Limb (tissue), 2 donors: ENCODE results near the gene POGZ.

Source experiments
- DNase-seq, 2 donors: peaks; one replicate each; pipeline ENCODE4 v3.0.0-alpha.2; 2016; ENCODE audit errors: extremely low spot score in 2 of 2

POGZ gene

DNA sequence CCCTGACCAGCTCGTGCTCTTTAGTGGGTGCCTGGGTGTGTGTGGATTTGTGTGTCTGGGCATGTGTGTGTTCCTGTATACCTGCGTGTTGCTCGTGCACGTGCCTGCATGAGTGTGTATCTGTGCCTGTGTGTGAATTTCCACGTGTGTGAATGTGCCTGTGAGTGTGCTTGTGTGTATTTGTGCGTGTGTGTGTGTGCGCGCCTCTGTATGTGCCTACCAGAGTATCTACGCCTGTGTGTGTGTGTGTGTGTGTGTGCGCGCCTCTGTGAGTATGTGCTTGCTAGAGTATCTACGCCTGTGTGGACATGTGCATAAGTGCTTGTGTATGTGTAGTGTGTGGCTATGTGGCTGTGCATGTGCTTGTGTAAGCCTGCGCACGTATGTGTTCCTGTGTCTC is 86.1 kb downstream of the POGZ start:
- DNase-seq: no peak

GRCh38 chr1:151372058-151372934 is 87.0 kb downstream of the POGZ start, which contains the start of gene SELENBP1:
Gene SELENBP1 (minus strand): TSS chr1:151372705. CDS start chr1:151372641, 64 bp downstream.
- DNase-seq: peak; percentile 70 to 83

DNA sequence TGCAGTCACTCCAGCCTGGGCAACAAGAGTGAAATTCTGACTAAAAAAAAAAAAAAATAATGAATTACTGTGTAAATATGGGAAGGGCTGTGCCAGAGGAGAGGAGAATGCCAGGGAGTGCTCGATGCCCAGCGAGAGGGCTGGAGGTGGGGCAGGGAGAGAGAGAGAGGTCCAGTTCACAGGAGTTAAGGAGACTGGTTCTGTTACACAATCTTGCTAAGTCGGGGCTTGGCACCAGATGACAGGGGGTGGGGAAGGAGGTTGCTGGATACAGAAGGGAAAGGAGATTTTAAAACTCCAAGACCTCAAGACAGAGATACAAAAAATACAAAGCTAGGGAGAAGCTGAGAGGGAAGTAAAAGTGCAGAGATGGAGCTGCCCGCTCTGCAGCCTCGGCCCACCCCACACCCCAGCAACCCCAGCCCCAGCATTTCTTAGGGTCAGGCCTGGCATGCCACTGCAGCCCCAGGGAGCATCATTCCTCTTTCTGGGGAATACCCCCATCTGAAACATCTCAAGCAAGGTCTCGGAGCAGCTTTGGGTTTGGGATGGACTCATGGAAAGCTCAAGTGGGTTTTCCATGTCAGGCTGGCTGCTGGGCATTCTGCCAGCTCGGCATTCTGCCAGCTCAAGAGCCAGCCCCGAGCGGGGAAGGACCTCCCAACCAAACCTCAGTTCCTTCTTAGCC is 87.8 kb downstream of the POGZ start:
- DNase-seq: peak; percentile 73 to 79

- no peak for DNase-seq
Observed at GRCh38 chr1:151370211-151370911, 88.9 kb downstream of the POGZ start.

GRCh38 chr1:151369621-151370048 is 89.7 kb downstream of the POGZ start:
- no peak for DNase-seq

DNA sequence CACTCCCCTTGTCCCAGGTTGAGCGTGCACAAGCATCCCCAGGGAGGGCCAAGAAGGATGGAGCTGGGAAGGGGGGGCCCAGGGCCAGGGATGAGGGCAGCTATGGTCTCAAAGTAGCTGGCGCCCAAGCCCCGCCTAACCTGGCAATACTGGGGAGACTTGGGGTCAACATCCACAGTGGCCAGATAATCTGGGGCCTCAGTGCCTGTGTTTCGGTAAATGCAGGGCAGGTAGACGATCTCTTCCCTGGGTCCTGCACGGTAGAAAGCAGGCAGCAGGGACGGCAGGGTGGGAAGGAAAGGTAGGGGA is 90.0 kb downstream of the POGZ start:
- DNase-seq: no peak

DNA sequence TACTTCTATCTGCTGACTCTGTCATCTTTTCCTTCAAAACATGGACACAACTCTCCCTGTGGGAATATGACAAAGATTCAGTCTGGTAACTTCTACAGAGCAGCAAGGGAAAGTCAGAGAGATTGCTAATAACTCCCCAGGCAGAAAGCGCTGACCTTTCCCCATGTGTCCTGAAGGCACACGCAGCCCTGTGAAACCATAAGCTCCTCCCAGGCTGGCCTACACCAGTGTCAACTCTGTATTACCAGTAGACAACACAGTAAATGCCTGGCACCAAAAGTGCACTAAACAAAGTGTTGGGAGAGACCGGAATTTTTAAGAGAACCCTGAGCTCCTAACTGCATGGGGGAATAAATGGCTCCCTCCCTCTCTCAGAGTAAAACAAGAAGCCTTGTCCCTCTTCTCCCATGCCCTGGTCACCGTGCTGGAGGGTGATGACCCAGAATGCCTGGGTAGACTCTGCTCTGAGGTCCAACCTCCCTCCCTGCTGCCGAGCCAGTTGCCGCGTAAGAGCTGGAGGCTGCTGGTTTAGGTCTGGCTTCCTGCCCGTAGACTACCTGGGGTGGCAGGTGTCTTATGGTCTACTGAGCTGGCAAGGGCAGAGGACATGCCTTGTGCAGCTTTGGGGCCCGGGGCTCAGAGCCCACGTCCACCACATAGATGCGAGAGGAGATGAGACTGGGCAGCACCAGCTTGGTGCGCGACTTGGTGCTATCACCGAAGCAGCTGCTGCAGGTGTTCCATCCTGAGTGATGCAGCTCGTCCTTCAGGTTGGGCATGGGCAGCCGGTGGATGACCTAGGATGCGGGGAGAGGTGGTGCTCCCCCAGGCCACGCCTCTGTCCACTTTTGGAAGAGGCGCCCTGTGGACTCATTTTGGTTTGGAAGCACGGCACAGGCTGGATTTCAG is 90.6 kb downstream of the POGZ start:
- no peak for DNase-seq

- no peak for DNase-seq
Observed at GRCh38 chr1:151367658-151368392, 91.5 kb downstream of the POGZ start.

DNA sequence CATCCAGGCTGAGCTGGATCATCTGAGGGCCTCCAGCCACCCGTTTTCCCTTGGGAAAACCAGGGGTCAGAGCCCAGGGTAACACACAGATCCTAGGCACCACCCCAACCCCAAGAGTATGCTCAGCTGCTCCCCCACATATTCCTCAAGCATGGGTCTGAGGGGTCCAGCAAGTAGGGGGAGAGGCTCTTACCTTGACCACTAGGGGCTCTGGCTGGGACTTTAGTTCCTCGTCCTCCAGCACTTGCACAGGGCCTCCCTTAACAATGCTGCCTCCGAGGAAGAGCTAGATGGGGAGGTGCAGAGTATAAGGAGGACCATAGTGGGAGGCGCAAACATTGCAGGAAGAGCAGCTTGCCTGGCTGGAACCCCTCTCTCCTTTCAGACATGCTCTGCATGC is 94.3 kb downstream of the POGZ start:
- no peak for DNase-seq

GRCh38 chr1:151362308-151363155 is 96.8 kb downstream of the POGZ start:
- DNase-seq: no peak

DNA sequence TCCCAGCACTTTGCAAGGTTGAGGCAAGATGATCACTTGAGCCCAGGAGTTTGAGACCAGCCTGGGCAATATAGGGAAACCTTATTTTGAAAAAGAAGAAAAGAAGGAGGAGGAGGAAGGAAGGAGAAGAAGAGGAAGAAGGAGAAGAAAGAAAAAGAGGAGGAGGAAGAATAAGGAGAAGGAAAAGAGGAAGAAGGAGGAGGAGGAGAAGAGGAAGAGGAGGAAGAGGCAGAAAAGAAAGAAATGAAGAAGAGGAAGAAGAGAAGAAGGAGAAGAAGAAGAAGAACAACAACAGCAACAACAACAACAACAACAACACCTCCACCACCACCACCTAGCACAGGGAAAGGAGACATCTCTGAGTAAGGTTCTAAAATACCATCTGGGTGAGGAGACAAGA is 97.4 kb downstream of the POGZ start:
- DNase-seq: no peak

DNA sequence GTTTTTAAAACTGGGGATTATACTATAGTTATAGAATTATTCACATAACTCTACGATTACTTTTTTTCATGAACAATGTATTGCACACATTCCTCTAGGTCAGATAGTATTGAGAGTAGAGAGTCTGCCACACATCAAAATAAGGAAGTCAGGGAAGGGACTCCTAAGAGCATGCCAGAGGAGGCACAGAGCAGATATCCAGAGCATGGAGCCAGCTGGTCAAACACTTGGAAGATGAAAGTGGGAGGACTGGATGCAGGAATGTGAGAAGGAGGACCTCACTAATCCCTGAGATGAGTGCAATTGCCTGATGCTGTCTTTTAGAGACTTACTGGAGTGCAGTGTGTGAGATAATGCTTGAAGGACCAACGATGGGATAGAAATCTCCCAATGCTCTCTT is 102.6 kb downstream of the POGZ start:
- DNase-seq: no peak
